IPS-18c (cell line): ENCODE measurements around the gene UBA7.

Source experiments
- H3K4me3 ChIP-seq: 2 replicates; pipeline ENCODE4 v1.7.0; 2013; ENCODE audit warnings: low read depth, mild to moderate bottlenecking, low read length, moderate library complexity; ENCODE audit not compliant: insufficient read depth
- H3K9me3 ChIP-seq: one replicate; pipeline ENCODE4 v1.6.1; 2013; ENCODE audit warnings: mild to moderate bottlenecking, low read length, moderate library complexity; ENCODE audit not compliant: control insufficient read depth, insufficient read depth

The UBA7 gene

GRCh38 chr3:49807431-49808114, 6.2 kb downstream of the UBA7 start:
- Histone ChIP-seq H3K9me3 (no peaks in the 10 kb centered on the region), H3K4me3 (no peak overlapping the region)

- Histone ChIP-seq H3K9me3 (no peaks in the 10 kb centered on the region), H3K4me3 (no peak overlapping the region)
Observed at GRCh38 chr3:49806850-49807249, 6.9 kb downstream of the UBA7 start.

DNA sequence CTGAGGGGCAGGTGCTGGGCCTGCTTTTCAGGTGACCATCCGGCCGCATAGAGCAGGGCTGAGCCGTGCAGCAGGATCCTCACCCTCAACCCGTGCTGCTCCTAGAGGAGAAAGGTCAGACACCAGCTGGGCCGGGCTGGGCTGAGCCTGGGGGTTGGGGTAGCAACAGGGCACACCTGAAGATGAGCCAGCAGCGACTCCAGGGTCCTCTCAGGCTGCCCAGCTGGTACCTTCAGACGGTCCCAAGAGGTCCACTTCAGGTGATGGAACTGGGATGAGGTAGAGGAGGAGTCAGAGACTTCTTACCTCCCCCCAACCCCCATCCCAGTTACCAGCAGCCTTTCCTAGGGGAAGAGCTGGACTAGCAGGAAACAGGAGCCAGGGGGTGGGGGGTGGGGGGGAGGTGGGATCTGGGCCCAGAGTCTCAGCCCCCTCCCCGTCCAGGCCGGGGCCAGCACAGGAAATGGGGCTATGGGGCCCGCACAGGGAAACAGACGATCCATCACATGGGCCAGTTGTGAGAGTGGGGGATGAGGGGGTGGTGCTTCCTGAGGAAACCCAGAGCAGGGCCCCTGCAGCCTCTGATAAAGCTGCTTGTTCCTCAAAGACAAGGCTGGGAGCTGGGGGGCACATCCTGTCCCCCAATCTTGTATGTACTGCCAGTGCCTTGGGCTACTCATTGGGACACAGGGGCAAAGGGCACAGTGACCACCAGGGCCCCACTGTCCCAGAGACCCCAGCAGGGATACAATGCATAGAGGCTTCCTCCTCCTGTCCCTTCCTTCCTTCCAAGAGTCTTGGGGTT, 7.7 kb downstream of the UBA7 start:
- Histone ChIP-seq H3K4me3 (no peak overlapping the region; the same call in 1 of the 2 replicates), H3K9me3 (no peaks in the 10 kb centered on the region)

GRCh38 chr3:49805367-49805782, 8.4 kb downstream of the UBA7 start:
- Histone ChIP-seq H3K4me3 (no peak overlapping the region), H3K9me3 (no peaks in the 10 kb centered on the region)

GRCh38 chr3:49804141-49805041, 9.4 kb downstream of the UBA7 start:
- Histone ChIP-seq H3K9me3 (no peaks in the 10 kb centered on the region), H3K4me3 (peak overlapping the region; percentile 82; the same call in 1 of the 2 replicates)

- Histone ChIP-seq H3K9me3 (no peaks in the 10 kb centered on the region), H3K4me3 (peak overlapping the region; percentile 82)
Observed at GRCh38 chr3:49803465-49804140, 10.2 kb downstream of the UBA7 start.

DNA sequence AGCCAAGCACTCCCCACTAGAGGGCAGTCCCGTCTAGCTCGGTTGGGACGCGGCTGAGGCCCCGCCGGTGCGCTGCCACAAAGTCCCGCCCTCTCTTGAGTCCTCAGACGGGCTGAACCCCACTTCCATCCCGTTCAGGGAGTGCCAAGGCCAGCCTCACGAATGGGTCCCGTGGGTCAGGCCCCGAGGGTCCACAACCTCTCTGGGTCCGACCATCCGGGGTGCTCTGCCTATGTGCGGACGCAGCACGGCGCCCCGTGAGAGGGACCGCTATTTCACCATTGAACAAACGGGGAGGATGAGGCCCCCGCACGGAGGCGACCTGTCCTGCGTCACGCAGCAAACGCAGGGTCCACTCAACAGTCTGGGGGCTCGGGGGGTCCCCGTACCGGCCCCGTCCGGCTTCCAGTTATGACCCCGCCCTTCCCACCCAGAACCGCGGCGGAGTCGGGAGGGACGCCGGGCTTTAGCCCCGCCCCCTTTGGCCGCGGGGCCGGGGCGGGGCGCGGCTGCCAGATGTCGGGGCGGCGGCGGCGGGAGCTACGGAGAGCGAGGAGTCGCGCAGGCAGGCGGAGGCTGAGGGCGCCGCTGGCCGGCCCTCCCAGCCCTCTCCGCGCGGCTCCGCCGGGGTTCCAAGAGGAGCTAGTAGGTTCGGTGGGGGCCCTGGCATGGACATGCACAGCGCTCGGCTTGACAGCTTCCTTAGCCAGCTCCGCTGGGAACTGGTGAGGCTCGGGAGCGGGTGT, 10.9 kb downstream of the UBA7 start, which contains the start of gene INKA1:
TSS of gene INKA1 (plus strand) at position 543 of the 746 bp plus-strand sequence. CDS start at position 675, 132 bp downstream.
- H3K4me3 ChIP-seq = peak within 1 kb of the TSS; percentile 82
- no peaks in the 10 kb centered on the region for H3K9me3 ChIP-seq

GRCh38 chr3:49801160-49801559, 12.6 kb downstream of the UBA7 start:
- no peak overlapping the region for H3K4me3 ChIP-seq
- H3K9me3 ChIP-seq = no peaks in the 10 kb centered on the region

DNA sequence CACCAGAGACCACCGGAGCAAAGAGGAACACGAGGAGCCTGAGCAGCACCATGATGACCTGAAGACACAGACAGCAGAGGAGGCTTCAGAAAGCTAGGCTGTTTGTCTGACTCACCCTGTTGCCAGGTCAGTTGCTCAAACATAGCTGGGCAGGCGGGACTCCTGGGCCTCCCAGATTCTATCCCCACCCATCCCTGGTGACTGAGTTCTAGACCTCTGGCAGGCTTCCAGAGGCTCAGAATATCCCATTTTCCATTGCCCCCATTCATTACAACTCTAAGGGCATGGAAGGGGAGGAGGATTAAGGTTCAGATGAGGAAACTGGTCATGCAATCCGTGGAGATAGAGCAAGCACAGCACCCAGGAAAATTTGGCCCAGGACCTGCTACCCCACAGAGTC, 14.0 kb downstream of the UBA7 start, which contains the start of gene CDHR4:
TSS of gene CDHR4 (minus strand) at position 113 of the 400 bp plus-strand sequence. CDS start at position 52, 61 bp downstream.
- H3K4me3 ChIP-seq = no peak within 1 kb of the TSS
- no peaks in the 10 kb centered on the region for H3K9me3 ChIP-seq

- H3K9me3 ChIP-seq = no peaks in the 10 kb centered on the region
- no peak overlapping the region for H3K4me3 ChIP-seq
Observed at GRCh38 chr3:49799105-49799504, 14.6 kb downstream of the UBA7 start.

GRCh38 chr3:49794926-49795905, 18.5 kb downstream of the UBA7 start:
- Histone ChIP-seq H3K9me3 (no peaks in the 10 kb centered on the region), H3K4me3 (no peak overlapping the region)

GRCh38 chr3:49794431-49794830, 19.3 kb downstream of the UBA7 start:
- H3K9me3 ChIP-seq = no peaks in the 10 kb centered on the region
- no peak overlapping the region for H3K4me3 ChIP-seq

- Histone ChIP-seq H3K4me3 (no peak overlapping the region), H3K9me3 (no peaks in the 10 kb centered on the region)
Observed at GRCh38 chr3:49793486-49794085, 20.2 kb downstream of the UBA7 start.

DNA sequence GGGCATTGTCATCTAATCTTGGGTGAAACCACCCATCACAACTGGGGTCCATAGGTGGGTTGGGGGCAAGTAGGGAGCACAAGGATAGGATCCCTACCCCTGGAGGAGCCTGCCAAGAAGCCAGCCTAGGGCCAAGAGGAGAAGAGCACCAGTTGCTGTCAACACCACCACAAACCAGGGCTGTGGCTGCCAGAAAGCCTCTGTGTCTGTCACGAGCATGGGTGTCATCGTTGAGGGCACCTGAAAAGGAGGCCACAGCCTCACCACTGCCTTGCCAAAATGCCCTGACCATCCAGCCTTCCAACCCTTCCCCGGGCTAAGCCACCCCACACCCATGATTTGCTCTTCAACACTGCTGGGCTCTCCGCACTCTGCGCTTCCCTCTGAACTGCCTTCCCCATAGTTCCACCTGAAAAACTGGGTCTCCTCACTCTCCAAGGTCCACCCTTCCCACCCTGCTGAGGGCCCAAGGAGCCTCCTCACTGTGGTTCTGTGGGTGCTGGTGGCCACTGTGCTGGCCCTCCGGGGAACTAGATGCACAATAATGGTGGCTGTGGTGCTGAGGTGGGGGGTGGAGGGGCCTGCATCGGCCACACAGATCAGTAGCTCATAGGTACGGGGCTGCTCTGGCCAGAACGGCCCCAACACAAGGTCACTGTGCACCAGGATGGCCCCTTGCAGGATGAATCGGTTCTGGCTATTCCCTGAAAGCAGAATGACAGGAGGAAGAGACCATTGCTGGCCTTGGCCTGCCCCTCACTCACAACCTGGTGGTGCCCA, 21.2 kb downstream of the UBA7 start:
- Histone ChIP-seq H3K4me3 (no peak overlapping the region), H3K9me3 (no peaks in the 10 kb centered on the region)
